Measurements from ENCODE around the gene CDK5RAP2. TPM values are rescaled to one million over a fixed set of nuclear protein-coding genes. Genes with fewer than 3 reads are reported as not detected.

The CDK5RAP2 gene
- polyA plus RNA-seq, 1 donor (not counting 4 experiments of a cell fraction or from before 2014, with no cell fraction given): 22.4 TPM

GRCh38 chr9:120528829-120529228, 51.1 kb downstream of the CDK5RAP2 start:
- no peaks in the 10 kb centered on the region for H3K9me3 ChIP-seq (ENCODE audit: control insufficient read depth, low read depth, low read length)
- FAIRE-seq (no peak), DNase-seq (ENCODE audit: low read depth, low spot score) (no peak)
- peaks cover 21 to 38% of the 10 kb centered on the region in 2 experiments for H3K36me3 ChIP-seq (ENCODE audit: control insufficient read depth in 2 of 2, extremely low read depth in 1 of 2, insufficient read depth in 2 of 2, low read length in 2 of 2)
- H3K27me3 ChIP-seq (ENCODE audit: control insufficient read depth, extremely low read depth, insufficient read depth, low read length): no peaks in the 10 kb centered on the region
- dilution Hi-C loops (cut with MboI; ENCODE audit: extremely low pct_ligation_motif_present, low sequenced_read_pairs): no loop called here
- H3K9me1 ChIP-seq (ENCODE audit: control insufficient read depth, extremely low read depth, insufficient read depth, low read length): no peaks in the 10 kb centered on the region
- H2AFZ ChIP-seq (ENCODE audit: control insufficient read depth, low read length): no peak overlapping the region
- H3K79me2 ChIP-seq (ENCODE audit: control insufficient read depth, insufficient read depth, low read length): peaks cover 11% of the 10 kb centered on the region
- H3K4me3 ChIP-seq (ENCODE audit: control insufficient read depth in 2 of 3, extremely low read depth in 1 of 3, insufficient read depth in 2 of 3, low read depth in 1 of 3, low read length in 3 of 3): no peak overlapping the region
- peaks cover 26% of the 10 kb centered on the region for H3K4me1 ChIP-seq (ENCODE audit: control insufficient read depth, extremely low read depth, insufficient read depth, low read length)
- H4K20me1 ChIP-seq (ENCODE audit: control insufficient read depth, extremely low read depth, insufficient read depth, low read length): no peaks in the 10 kb centered on the region
- no peak overlapping the region for H3K27ac ChIP-seq (ENCODE audit: control insufficient read depth, insufficient read depth, low read length)
- no peak overlapping the region for H3K4me2 ChIP-seq (ENCODE audit: control insufficient read depth, extremely low read depth, insufficient read depth, low read depth, low read length)
- TF ChIP-seq, protein P1, sequence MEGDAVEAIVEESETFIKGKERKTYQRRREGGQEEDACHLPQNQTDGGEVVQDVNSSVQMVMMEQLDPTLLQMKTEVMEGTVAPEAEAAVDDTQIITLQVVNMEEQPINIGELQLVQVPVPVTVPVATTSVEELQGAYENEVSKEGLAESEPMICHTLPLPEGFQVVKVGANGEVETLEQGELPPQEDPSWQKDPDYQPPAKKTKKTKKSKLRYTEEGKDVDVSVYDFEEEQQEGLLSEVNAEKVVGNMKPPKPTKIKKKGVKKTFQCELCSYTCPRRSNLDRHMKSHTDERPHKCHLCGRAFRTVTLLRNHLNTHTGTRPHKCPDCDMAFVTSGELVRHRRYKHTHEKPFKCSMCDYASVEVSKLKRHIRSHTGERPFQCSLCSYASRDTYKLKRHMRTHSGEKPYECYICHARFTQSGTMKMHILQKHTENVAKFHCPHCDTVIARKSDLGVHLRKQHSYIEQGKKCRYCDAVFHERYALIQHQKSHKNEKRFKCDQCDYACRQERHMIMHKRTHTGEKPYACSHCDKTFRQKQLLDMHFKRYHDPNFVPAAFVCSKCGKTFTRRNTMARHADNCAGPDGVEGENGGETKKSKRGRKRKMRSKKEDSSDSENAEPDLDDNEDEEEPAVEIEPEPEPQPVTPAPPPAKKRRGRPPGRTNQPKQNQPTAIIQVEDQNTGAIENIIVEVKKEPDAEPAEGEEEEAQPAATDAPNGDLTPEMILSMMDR (optimal IDR thresholded peaks at IDR 0.05 in 1 of 3, IDR thresholded peaks at IDR 0.05 in 1 of 3, conservative IDR thresholded peaks at IDR 0.05 in 1 of 3; ENCODE audit: extremely low read depth in 1 of 3, insufficient read depth in 2 of 3, low read length in 3 of 3): no peak
- no peak for TF ChIP-seq EZH2 (IDR thresholded peaks at IDR 0.05; ENCODE audit: low read length)
- no peak overlapping the region for H3K9ac ChIP-seq (ENCODE audit: control insufficient read depth, extremely low read depth, insufficient read depth, low read length)

DNA sequence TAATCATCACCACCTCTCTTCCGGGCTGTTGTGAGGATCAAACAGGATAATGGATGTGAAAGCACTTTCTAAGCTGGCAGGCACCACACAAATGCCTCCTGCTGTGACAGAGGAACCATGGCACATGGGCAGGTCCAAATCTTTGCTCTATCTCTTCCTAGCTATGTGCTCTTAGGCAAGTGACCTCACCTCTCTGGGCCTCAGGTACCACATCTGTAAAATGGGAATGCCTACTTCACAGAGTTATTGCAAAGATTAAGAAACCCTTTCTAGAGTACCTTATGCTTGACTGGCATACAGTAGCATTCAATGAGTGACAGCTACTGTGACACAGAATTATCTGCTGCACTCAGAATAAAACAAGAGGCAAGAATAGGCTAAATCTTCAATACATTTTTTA, 51.6 kb downstream of the CDK5RAP2 start:
- peaks cover 21% of the 10 kb centered on the region for H3K4me1 ChIP-seq (ENCODE audit: control insufficient read depth, extremely low read depth, insufficient read depth, low read length)
- H3K9ac ChIP-seq (ENCODE audit: control insufficient read depth, extremely low read depth, insufficient read depth, low read length): no peak overlapping the region
- no peak overlapping the region for H3K27ac ChIP-seq (ENCODE audit: control insufficient read depth, insufficient read depth, low read length)
- H3K4me3 ChIP-seq (ENCODE audit: control insufficient read depth in 2 of 3, extremely low read depth in 1 of 3, insufficient read depth in 2 of 3, low read depth in 1 of 3, low read length in 3 of 3): no peak overlapping the region
- H3K27me3 ChIP-seq (ENCODE audit: control insufficient read depth, extremely low read depth, insufficient read depth, low read length): no peaks in the 10 kb centered on the region
- no peaks in the 10 kb centered on the region for H4K20me1 ChIP-seq (ENCODE audit: control insufficient read depth, extremely low read depth, insufficient read depth, low read length)
- dilution Hi-C loops (cut with MboI; ENCODE audit: extremely low pct_ligation_motif_present, low sequenced_read_pairs): no loop called here
- H3K79me2 ChIP-seq (ENCODE audit: control insufficient read depth, insufficient read depth, low read length): peaks cover 6% of the 10 kb centered on the region
- H3K36me3 ChIP-seq (ENCODE audit: control insufficient read depth in 2 of 2, extremely low read depth in 1 of 2, insufficient read depth in 2 of 2, low read length in 2 of 2): peaks cover 23 to 33% of the 10 kb centered on the region in 2 experiments
- TF ChIP-seq EZH2 (IDR thresholded peaks at IDR 0.05; ENCODE audit: low read length): no peak
- TF ChIP-seq, protein P1 (optimal IDR thresholded peaks at IDR 0.05 in 1 of 3, IDR thresholded peaks at IDR 0.05 in 1 of 3, conservative IDR thresholded peaks at IDR 0.05 in 1 of 3; ENCODE audit: extremely low read depth in 1 of 3, insufficient read depth in 2 of 3, low read length in 3 of 3): no peak
- FAIRE-seq: no peak
- DNase-seq (ENCODE audit: low read depth, low spot score): no peak
- no peaks in the 10 kb centered on the region for H3K9me1 ChIP-seq (ENCODE audit: control insufficient read depth, extremely low read depth, insufficient read depth, low read length)
- no peak overlapping the region for H3K4me2 ChIP-seq (ENCODE audit: control insufficient read depth, extremely low read depth, insufficient read depth, low read depth, low read length)
- no peaks in the 10 kb centered on the region for H3K9me3 ChIP-seq (ENCODE audit: control insufficient read depth, low read depth, low read length)
- H2AFZ ChIP-seq (ENCODE audit: control insufficient read depth, low read length): no peak overlapping the region
